ENCODE results near the gene UMODL1. TPM values are rescaled to one million over a fixed set of nuclear protein-coding genes. Genes with fewer than 3 reads are reported as not detected.

Gene UMODL1
- 1 to 10 TPM in 2 of 6 donors, under 1 TPM in 3, not detected in 1; 0.07 to 6.3 (median 0.59) TPM for total RNA-seq

- no peak within 1 kb of the TSS for H3K4me3 ChIP-seq
- no peaks in the 10 kb centered on the region for H3K27me3 ChIP-seq
- H3K9me3 ChIP-seq, result no peaks in the 10 kb centered on the region
- no peak within 1 kb of the TSS for H3K27ac ChIP-seq
- peak in 1 of 2 donors; percentile 56 for DNase-seq
- no peaks in the 10 kb centered on the region for H3K36me3 ChIP-seq
- WGBS, 2 donors, result 89% methylated on average over 12 to 13 of the region's 13 CpGs
- no peaks in the 10 kb centered on the region for H3K4me1 ChIP-seq
- TF ChIP-seq CTCF (IDR thresholded peaks at IDR 0.05) (no peak), POLR2AphosphoS5 (IDR thresholded peaks at IDR 0.05) (no peak), POLR2A (IDR thresholded peaks at IDR 0.05) (no peak), EP300 (IDR thresholded peaks at IDR 0.05) (no peak)
- no peak for ATAC-seq (ENCODE audit: low FRiP score in 2 of 2)
Measured at GRCh38 chr21:42071146-42071737, at the start of gene UMODL1. Gene UMODL1, plus strand, starts transcription at chr21:42071317. Its CDS starts 0 bp downstream, at chr21:42071317.

GRCh38 chr21:42021371-42022090 is 49.6 kb upstream of the UMODL1 start:
- Histone ChIP-seq H3K4me1 (peaks cover 0 to 8% (median 0%) of the 10 kb centered on the region in 4 donors), H3K9me3 (no peaks in the 10 kb centered on the region), H3K27me3 (no peaks in the 10 kb centered on the region), H3K36me3 (no peaks in the 10 kb centered on the region), H3K27ac (no peak overlapping the region), H3K4me3 (no peak overlapping the region)
- TF ChIP-seq EP300 (IDR thresholded peaks at IDR 0.05) (no peak), POLR2AphosphoS5 (IDR thresholded peaks at IDR 0.05) (no peak), POLR2A (IDR thresholded peaks at IDR 0.05) (no peak), CTCF (IDR thresholded peaks at IDR 0.05) (no peak)
- ATAC-seq (ENCODE audit: low FRiP score in 2 of 2) (no peak), DNase-seq (peak in 1 of 2 donors; percentile 67)
- WGBS, 2 donors, result 72 to 73% methylated on average over 18 to 20 of the region's 20 CpGs

GRCh38 chr21:42022091-42022430 is 49.1 kb upstream of the UMODL1 start:
- 59 to 83% methylated on average over 7 to 11 of the region's 12 CpGs for WGBS, 2 donors
- Histone ChIP-seq H3K9me3 (no peaks in the 10 kb centered on the region), H3K27me3 (no peaks in the 10 kb centered on the region), H3K36me3 (no peaks in the 10 kb centered on the region), H3K4me3 (no peak overlapping the region), H3K27ac (no peak overlapping the region), H3K4me1 (peaks cover 0 to 8% (median 0%) of the 10 kb centered on the region in 4 donors)
- TF ChIP-seq CTCF (IDR thresholded peaks at IDR 0.05), result no peak
- no peak for TF ChIP-seq POLR2AphosphoS5 (IDR thresholded peaks at IDR 0.05)
- no peak for TF ChIP-seq POLR2A (IDR thresholded peaks at IDR 0.05)
- no peak for TF ChIP-seq EP300 (IDR thresholded peaks at IDR 0.05)
- DNase-seq (peak in 1 of 2 donors; percentile 47), ATAC-seq (ENCODE audit: low FRiP score in 2 of 2) (no peak)

- Histone ChIP-seq H3K4me3 (no peak overlapping the region), H3K4me1 (peaks cover 0 to 8% (median 0%) of the 10 kb centered on the region in 4 donors), H3K9me3 (no peaks in the 10 kb centered on the region), H3K27me3 (no peaks in the 10 kb centered on the region), H3K36me3 (no peaks in the 10 kb centered on the region), H3K27ac (no peak overlapping the region)
- TF ChIP-seq CTCF (IDR thresholded peaks at IDR 0.05) (no peak), EP300 (IDR thresholded peaks at IDR 0.05) (no peak), POLR2A (IDR thresholded peaks at IDR 0.05) (no peak), POLR2AphosphoS5 (IDR thresholded peaks at IDR 0.05) (no peak)
- DNase-seq (no peak), ATAC-seq (ENCODE audit: low FRiP score in 2 of 2) (no peak)
- WGBS, 2 donors, result 92 to 95% methylated on average over 11 of the region's 11 CpGs
Measured at GRCh38 chr21:42022906-42023305, 48.2 kb upstream of the UMODL1 start.
